ENCODE results near the gene SLC27A1.

- TF ChIP-seq EZH2phosphoT487 (IDR thresholded peaks at IDR 0.05; ENCODE audit: insufficient read depth, low read depth) (no peak), EZH2 (IDR thresholded peaks at IDR 0.05; ENCODE audit: insufficient read depth, poor library complexity, severe bottlenecking) (no peak)
Measured at GRCh38 chr19:17549085-17549740, 78.9 kb downstream of the SLC27A1 start.

Data from GM23248 (cell line).